Measurements from ENCODE around the gene DENND5A. TPM values are rescaled to one million over a fixed set of nuclear protein-coding genes. Genes with fewer than 3 reads are reported as not detected.

DENND5A gene
- total and polyA plus RNA-seq, 2 donors (not counting 1 experiment from before 2014, with no cell fraction given), result 125 to 235 TPM

DNA sequence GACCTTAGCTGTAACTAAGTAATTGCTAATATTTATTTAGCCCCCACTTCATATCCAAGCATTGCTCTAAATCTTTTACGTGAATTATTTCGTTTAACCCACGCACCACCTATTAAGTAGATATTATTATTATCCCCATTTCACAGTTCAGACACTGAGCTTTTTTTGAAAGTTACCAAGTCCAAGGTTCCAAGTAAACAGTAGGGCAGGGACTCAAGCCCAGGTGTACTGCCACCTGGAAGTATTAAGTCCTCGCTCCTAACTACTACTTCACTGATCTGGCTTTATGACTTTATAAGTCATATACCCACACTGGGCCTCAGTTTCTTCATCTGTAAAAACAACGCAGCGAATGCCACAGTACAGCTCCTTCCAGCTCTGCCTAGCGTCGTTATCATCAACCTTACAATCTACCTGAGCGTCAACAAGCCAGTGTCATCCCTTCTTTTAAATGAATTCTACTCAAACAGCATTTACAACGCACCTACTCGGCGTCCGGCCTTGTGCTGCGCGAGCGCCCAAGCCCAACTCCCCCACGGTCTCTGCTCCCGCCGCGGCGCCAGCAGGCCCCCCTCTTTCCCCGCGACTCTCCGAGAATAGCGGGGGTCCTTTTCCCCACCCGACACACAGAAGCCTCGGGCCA is 48.6 kb upstream of the DENND5A start:
- Histone ChIP-seq H4K20me1 (ENCODE audit: control insufficient read depth, extremely low read depth, insufficient read depth, low read length) (no peaks in the 10 kb centered on the region), H2AFZ (ENCODE audit: low read length) (no peak overlapping the region), H3K4me1 (ENCODE audit: control insufficient read depth, extremely low read depth, insufficient read depth, low read length) (peaks cover 6% of the 10 kb centered on the region), H3K27me3 (ENCODE audit: control insufficient read depth, insufficient read depth, low read length) (no peaks in the 10 kb centered on the region), H3K27ac (ENCODE audit: insufficient read depth, low read length) (peak overlapping the region; percentile 66), H3K79me2 (ENCODE audit: control insufficient read depth, insufficient read depth, low read length) (peaks cover 45% of the 10 kb centered on the region), H3K9me3 (ENCODE audit: control insufficient read depth, insufficient read depth, low read depth, low read length) (no peaks in the 10 kb centered on the region), H3K9ac (ENCODE audit: insufficient read depth, low read length) (peak overlapping the region; percentile 84), H3K36me3 (ENCODE audit: control insufficient read depth, insufficient read depth, low read length) (no peaks in the 10 kb centered on the region), H3K4me3 (replicated peaks in 1 of 4; ENCODE audit: control extremely low read depth in 1 of 4, insufficient read depth in 1 of 4, low read depth in 3 of 4, low read length in 4 of 4) (peak overlapping the region; percentile 81 to 99 (median 91)), H3K4me2 (ENCODE audit: extremely low read depth, insufficient read depth, low read length) (peak overlapping the region; percentile 90)
- TF ChIP-seq, protein P1, sequence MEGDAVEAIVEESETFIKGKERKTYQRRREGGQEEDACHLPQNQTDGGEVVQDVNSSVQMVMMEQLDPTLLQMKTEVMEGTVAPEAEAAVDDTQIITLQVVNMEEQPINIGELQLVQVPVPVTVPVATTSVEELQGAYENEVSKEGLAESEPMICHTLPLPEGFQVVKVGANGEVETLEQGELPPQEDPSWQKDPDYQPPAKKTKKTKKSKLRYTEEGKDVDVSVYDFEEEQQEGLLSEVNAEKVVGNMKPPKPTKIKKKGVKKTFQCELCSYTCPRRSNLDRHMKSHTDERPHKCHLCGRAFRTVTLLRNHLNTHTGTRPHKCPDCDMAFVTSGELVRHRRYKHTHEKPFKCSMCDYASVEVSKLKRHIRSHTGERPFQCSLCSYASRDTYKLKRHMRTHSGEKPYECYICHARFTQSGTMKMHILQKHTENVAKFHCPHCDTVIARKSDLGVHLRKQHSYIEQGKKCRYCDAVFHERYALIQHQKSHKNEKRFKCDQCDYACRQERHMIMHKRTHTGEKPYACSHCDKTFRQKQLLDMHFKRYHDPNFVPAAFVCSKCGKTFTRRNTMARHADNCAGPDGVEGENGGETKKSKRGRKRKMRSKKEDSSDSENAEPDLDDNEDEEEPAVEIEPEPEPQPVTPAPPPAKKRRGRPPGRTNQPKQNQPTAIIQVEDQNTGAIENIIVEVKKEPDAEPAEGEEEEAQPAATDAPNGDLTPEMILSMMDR (conservative IDR thresholded peaks at IDR 0.05 in 1 of 2, IDR thresholded peaks at IDR 0.05 in 1 of 2; ENCODE audit: low read depth in 1 of 2, low read length in 2 of 2), result no peak
- no peak for TF ChIP-seq EZH2 (IDR thresholded peaks at IDR 0.05; ENCODE audit: low read length, missing control alignments)
- DNase-seq (ENCODE audit: low read depth in 2 of 2), result peak; percentile 6 to 27

GRCh38 chr11:9310485-9311090 is 45.4 kb upstream of the DENND5A start:
- no peak overlapping the region for H3K9ac ChIP-seq (ENCODE audit: insufficient read depth, low read length)
- no peaks in the 10 kb centered on the region for H3K27me3 ChIP-seq (ENCODE audit: control insufficient read depth, insufficient read depth, low read length)
- H3K4me3 ChIP-seq (replicated peaks in 1 of 4; ENCODE audit: control extremely low read depth in 1 of 4, insufficient read depth in 1 of 4, low read depth in 3 of 4, low read length in 4 of 4), result no peak overlapping the region
- H3K36me3 ChIP-seq (ENCODE audit: control insufficient read depth, insufficient read depth, low read length), result no peaks in the 10 kb centered on the region
- TF ChIP-seq EZH2 (IDR thresholded peaks at IDR 0.05; ENCODE audit: low read length, missing control alignments), result no peak
- TF ChIP-seq, protein P1 (conservative IDR thresholded peaks at IDR 0.05 in 1 of 2, IDR thresholded peaks at IDR 0.05 in 1 of 2; ENCODE audit: low read depth in 1 of 2, low read length in 2 of 2), result no peak
- no peak overlapping the region for H2AFZ ChIP-seq (ENCODE audit: low read length)
- H3K4me1 ChIP-seq (ENCODE audit: control insufficient read depth, extremely low read depth, insufficient read depth, low read length), result peaks cover 6% of the 10 kb centered on the region
- no peak for DNase-seq (ENCODE audit: low read depth in 2 of 2)
- no peaks in the 10 kb centered on the region for H4K20me1 ChIP-seq (ENCODE audit: control insufficient read depth, extremely low read depth, insufficient read depth, low read length)
- H3K79me2 ChIP-seq (ENCODE audit: control insufficient read depth, insufficient read depth, low read length), result peaks cover 63% of the 10 kb centered on the region
- H3K9me3 ChIP-seq (ENCODE audit: control insufficient read depth, insufficient read depth, low read depth, low read length), result no peaks in the 10 kb centered on the region
- no peak overlapping the region for H3K4me2 ChIP-seq (ENCODE audit: extremely low read depth, insufficient read depth, low read length)
- no peak overlapping the region for H3K27ac ChIP-seq (ENCODE audit: insufficient read depth, low read length)

- H3K4me1 ChIP-seq (ENCODE audit: control insufficient read depth, extremely low read depth, insufficient read depth, low read length), result no peaks in the 10 kb centered on the region
- no peak for DNase-seq (ENCODE audit: low read depth in 2 of 2)
- no peaks in the 10 kb centered on the region for H3K27me3 ChIP-seq (ENCODE audit: control insufficient read depth, insufficient read depth, low read length)
- peaks cover 42% of the 10 kb centered on the region for H3K79me2 ChIP-seq (ENCODE audit: control insufficient read depth, insufficient read depth, low read length)
- no peaks in the 10 kb centered on the region for H4K20me1 ChIP-seq (ENCODE audit: control insufficient read depth, extremely low read depth, insufficient read depth, low read length)
- no peak overlapping the region for H3K9ac ChIP-seq (ENCODE audit: insufficient read depth, low read length)
- H3K4me2 ChIP-seq (ENCODE audit: extremely low read depth, insufficient read depth, low read length), result no peak overlapping the region
- H3K9me3 ChIP-seq (ENCODE audit: control insufficient read depth, insufficient read depth, low read depth, low read length), result no peaks in the 10 kb centered on the region
- TF ChIP-seq, protein P1 (conservative IDR thresholded peaks at IDR 0.05 in 1 of 2, IDR thresholded peaks at IDR 0.05 in 1 of 2; ENCODE audit: low read depth in 1 of 2, low read length in 2 of 2), result no peak
- no peak for TF ChIP-seq EZH2 (IDR thresholded peaks at IDR 0.05; ENCODE audit: low read length, missing control alignments)
- no peak overlapping the region for H3K27ac ChIP-seq (ENCODE audit: insufficient read depth, low read length)
- no peaks in the 10 kb centered on the region for H3K36me3 ChIP-seq (ENCODE audit: control insufficient read depth, insufficient read depth, low read length)
- no peak overlapping the region for H3K4me3 ChIP-seq (replicated peaks in 1 of 4; ENCODE audit: control extremely low read depth in 1 of 4, insufficient read depth in 1 of 4, low read depth in 3 of 4, low read length in 4 of 4)
- H2AFZ ChIP-seq (ENCODE audit: low read length), result no peak overlapping the region
Measured at GRCh38 chr11:9304178-9304577, 39.0 kb upstream of the DENND5A start.
